HEK293 (cell line): Measurements from ENCODE around the gene IRF7.

ENCODE experiments used
- CTCF ChIA-PET: fragments of 350-600 bp; formaldehyde crosslinking; extraction: SDS; loops from one replicate; lab custom pipeline; 2021; ENCODE audit warnings: antibody characterized with exemption; lab: Yijun Ruan, JAX
- POLR2A ChIA-PET: fragments of 300-600 bp; formaldehyde crosslinking; extraction: SDS; loops from one replicate; lab custom pipeline; 2020; ENCODE audit warnings: antibody characterized with exemption, inconsistent platforms; lab: Yijun Ruan, JAX
- H3K27ac ChIP-seq: fragments of 200-500 bp; sonication (Bioruptor generic); 2 replicates; pipeline ENCODE4 v1.5.1; 2014; ENCODE audit warnings: low read depth, low read length, control low read depth, inconsistent platforms; ENCODE audit errors: extremely low read depth
- H3K36me3 ChIP-seq, 2 experiments: fragments of 200-500 bp in 1 of 2; sonication (Bioruptor generic) in 1 of 2; 1 replicate in 1 of 2; 2 replicates in 1 of 2; pipeline ENCODE4 v1.5.1; 2014 to 2017; ENCODE audit warnings: inconsistent platforms in 2 of 2, low read length in 2 of 2; ENCODE audit not compliant: control insufficient read depth in 2 of 2, insufficient read depth in 1 of 2
- H3K4me1 ChIP-seq: fragments of 200-500 bp; sonication (Bioruptor generic); 2 replicates; pipeline ENCODE4 v1.5.1; 2014; ENCODE audit warnings: mild to moderate bottlenecking, low read length, inconsistent platforms; ENCODE audit not compliant: control insufficient read depth, insufficient read depth
- H3K4me3 ChIP-seq: 2 replicates; pipeline ENCODE4 v1.5.1; 2011; ENCODE audit warnings: low read depth, mild to moderate bottlenecking, control low read depth, low read length, moderate library complexity
- H3K9me3 ChIP-seq: fragments of 200-500 bp; sonication (Bioruptor generic); 2 replicates; pipeline ENCODE4 v1.5.1; 2014; ENCODE audit warnings: low read depth, low read length, inconsistent platforms; ENCODE audit not compliant: control insufficient read depth, insufficient read depth
- KLF9 ChIP-seq: fragments of 450-650 bp; formaldehyde crosslinking; IDR thresholded peaks from 2 replicates; pipeline ENCODE4 v1.5.1; 2016; ENCODE audit warnings: missing biosample characterization, missing genetic modification characterization, low read depth
- SP7 ChIP-seq: fragments of 450-650 bp; formaldehyde crosslinking; IDR thresholded peaks from 2 replicates; pipeline ENCODE4 v1.5.1; 2016; ENCODE audit warnings: missing biosample characterization, missing genetic modification characterization
- YY1 ChIP-seq: fragments of 450-650 bp; formaldehyde crosslinking; IDR thresholded peaks from 2 replicates; pipeline ENCODE4 v1.5.1; 2018; ENCODE audit warnings: missing biosample characterization, missing genetic modification characterization
- ZFP41 ChIP-seq: fragments of 450-650 bp; formaldehyde crosslinking; IDR thresholded peaks from 2 replicates; pipeline ENCODE4 v1.5.1; 2016; ENCODE audit warnings: missing biosample characterization, missing genetic modification characterization, borderline replicate concordance
- ZNF148 ChIP-seq: fragments of 450-650 bp; formaldehyde crosslinking; IDR thresholded peaks from 2 replicates; pipeline ENCODE4 v1.5.0; 2017; ENCODE audit warnings: missing biosample characterization, missing genetic modification characterization, borderline replicate concordance
- ZNF18 ChIP-seq: fragments of 450-650 bp; formaldehyde crosslinking; IDR thresholded peaks from 2 replicates; pipeline ENCODE4 v1.5.1; 2016; ENCODE audit warnings: missing biosample characterization, missing genetic modification characterization
- ZNF280C ChIP-seq: fragments of 450-650 bp; formaldehyde crosslinking; IDR thresholded peaks from 2 replicates; pipeline ENCODE4 v1.5.1; 2016; ENCODE audit warnings: missing biosample characterization, missing genetic modification characterization
- ZNF302 ChIP-seq: fragments of 450-650 bp; formaldehyde crosslinking; IDR thresholded peaks from 2 replicates; pipeline ENCODE4 v1.5.1; 2016; ENCODE audit warnings: missing biosample characterization, missing genetic modification characterization, low read depth
- ZNF416 ChIP-seq: fragments of 450-650 bp; formaldehyde crosslinking; IDR thresholded peaks from 2 replicates; pipeline ENCODE4 v1.5.1; 2016; ENCODE audit warnings: missing biosample characterization, missing genetic modification characterization
- ZNF560 ChIP-seq: fragments of 450-650 bp; formaldehyde crosslinking; IDR thresholded peaks from 2 replicates; pipeline ENCODE4 v1.5.1; 2017; ENCODE audit warnings: missing biosample characterization, missing genetic modification characterization, borderline replicate concordance
- ZNF596 ChIP-seq: fragments of 450-650 bp; IDR thresholded peaks from 2 replicates; pipeline ENCODE4 v1.5.0; 2018; ENCODE audit warnings: missing biosample characterization, mild to moderate bottlenecking, missing genetic modification characterization, moderate library complexity
- ZNF654 ChIP-seq: fragments of 450-650 bp; formaldehyde crosslinking; IDR thresholded peaks from 2 replicates; pipeline ENCODE4 v1.5.1; 2016; ENCODE audit warnings: low read depth, missing biosample characterization, missing genetic modification characterization
- ZNF777 ChIP-seq: fragments of 450-650 bp; formaldehyde crosslinking; IDR thresholded peaks from 2 replicates; pipeline ENCODE4 v1.5.1; 2017; ENCODE audit warnings: missing biosample characterization, missing genetic modification characterization, borderline replicate concordance
- ZNF792 ChIP-seq: fragments of 450-650 bp; formaldehyde crosslinking; IDR thresholded peaks from 2 replicates; pipeline ENCODE4 v1.5.1; 2016; ENCODE audit warnings: missing biosample characterization, missing genetic modification characterization
- ZSCAN30 ChIP-seq: fragments of 450-650 bp; IDR thresholded peaks from 2 replicates; pipeline ENCODE4 v1.5.1; 2018; ENCODE audit warnings: missing biosample characterization, mild to moderate bottlenecking, missing genetic modification characterization, moderate library complexity
- TF ChIP-seq, protein P1 (sequence below): fragments of 450-650 bp; formaldehyde crosslinking; IDR thresholded peaks from 2 replicates; pipeline ENCODE4 v1.5.1; 2016; ENCODE audit warnings: missing biosample characterization, missing genetic modification characterization

Gene IRF7

GRCh38 chr11:584287-584686 is 31.5 kb downstream of the IRF7 start:
- POLR2A ChIA-PET: no interaction called here
- Histone ChIP-seq H3K36me3 (peaks cover 12 to 84% of the 10 kb centered on the region in 2 experiments; a peak in 2 of 3 replicates), H3K4me1 (no peaks in the 10 kb centered on the region), H3K27ac (no peak overlapping the region), H3K9me3 (no peaks in the 10 kb centered on the region), H3K4me3 (no peak overlapping the region)
- CTCF ChIA-PET: no interaction called here
- TF ChIP-seq ZSCAN30 (tag by site-specific recombination) (no peak), ZNF654 (tag by site-specific recombination) (no peak), ZNF792 (no peak), YY1 (tag by site-specific recombination) (no peak), ZFP41 (tag by site-specific recombination) (no peak), KLF9 (no peak), ZNF280C (tag by site-specific recombination) (no peak)
- TF ChIP-seq, protein P1, sequence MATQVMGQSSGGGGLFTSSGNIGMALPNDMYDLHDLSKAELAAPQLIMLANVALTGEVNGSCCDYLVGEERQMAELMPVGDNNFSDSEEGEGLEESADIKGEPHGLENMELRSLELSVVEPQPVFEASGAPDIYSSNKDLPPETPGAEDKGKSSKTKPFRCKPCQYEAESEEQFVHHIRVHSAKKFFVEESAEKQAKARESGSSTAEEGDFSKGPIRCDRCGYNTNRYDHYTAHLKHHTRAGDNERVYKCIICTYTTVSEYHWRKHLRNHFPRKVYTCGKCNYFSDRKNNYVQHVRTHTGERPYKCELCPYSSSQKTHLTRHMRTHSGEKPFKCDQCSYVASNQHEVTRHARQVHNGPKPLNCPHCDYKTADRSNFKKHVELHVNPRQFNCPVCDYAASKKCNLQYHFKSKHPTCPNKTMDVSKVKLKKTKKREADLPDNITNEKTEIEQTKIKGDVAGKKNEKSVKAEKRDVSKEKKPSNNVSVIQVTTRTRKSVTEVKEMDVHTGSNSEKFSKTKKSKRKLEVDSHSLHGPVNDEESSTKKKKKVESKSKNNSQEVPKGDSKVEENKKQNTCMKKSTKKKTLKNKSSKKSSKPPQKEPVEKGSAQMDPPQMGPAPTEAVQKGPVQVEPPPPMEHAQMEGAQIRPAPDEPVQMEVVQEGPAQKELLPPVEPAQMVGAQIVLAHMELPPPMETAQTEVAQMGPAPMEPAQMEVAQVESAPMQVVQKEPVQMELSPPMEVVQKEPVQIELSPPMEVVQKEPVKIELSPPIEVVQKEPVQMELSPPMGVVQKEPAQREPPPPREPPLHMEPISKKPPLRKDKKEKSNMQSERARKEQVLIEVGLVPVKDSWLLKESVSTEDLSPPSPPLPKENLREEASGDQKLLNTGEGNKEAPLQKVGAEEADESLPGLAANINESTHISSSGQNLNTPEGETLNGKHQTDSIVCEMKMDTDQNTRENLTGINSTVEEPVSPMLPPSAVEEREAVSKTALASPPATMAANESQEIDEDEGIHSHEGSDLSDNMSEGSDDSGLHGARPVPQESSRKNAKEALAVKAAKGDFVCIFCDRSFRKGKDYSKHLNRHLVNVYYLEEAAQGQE: no peak

GRCh38 chr11:581752-582151 is 34.0 kb downstream of the IRF7 start:
- ChIA-PET POLR2A (no interaction called here), CTCF (no interaction called here)
- Histone ChIP-seq H3K9me3 (no peaks in the 10 kb centered on the region), H3K4me3 (no peak overlapping the region), H3K36me3 (peaks cover 3 to 70% of the 10 kb centered on the region in 2 experiments; a peak in 2 of 3 replicates), H3K4me1 (peaks cover 5% of the 10 kb centered on the region; the same call in 1 of the 2 replicates), H3K27ac (no peak overlapping the region)
- no peak for TF ChIP-seq ZNF18
- TF ChIP-seq ZNF560 (tag by site-specific recombination): no peak
- no peak for TF ChIP-seq ZNF596 (tag by site-specific recombination)
- no peak for TF ChIP-seq ZNF302 (tag by site-specific recombination)
- TF ChIP-seq ZNF777 (tag by site-specific recombination): no peak
- TF ChIP-seq SP7 (tag by site-specific recombination): no peak
- TF ChIP-seq ZNF416 (tag by site-specific recombination): no peak
- TF ChIP-seq ZNF148 (tag by site-specific recombination): no peak
